ENCODE data around the gene RELN. TPM values are rescaled to one million over a fixed set of nuclear protein-coding genes. Genes with fewer than 3 reads are reported as not detected.

The RELN gene
- total RNA-seq, 1 experiment from 2014 or later: 0.02 TPM

GRCh38 chr7:103423467-103424179 lies 565.8 kb downstream of the RELN start:
- Histone ChIP-seq H3K23ac (ENCODE audit: insufficient read length, low read depth, low read length) (no peak overlapping the region), H3T11ph (ENCODE audit: low read length) (no peak overlapping the region), H2AFZ (ENCODE audit: low read length) (no peak overlapping the region), H3K56ac (ENCODE audit: insufficient read length, low read depth, low read length) (no peak overlapping the region), H3K79me1 (ENCODE audit: insufficient read depth, low read depth, low read length, poor library complexity, severe bottlenecking) (no peaks in the 10 kb centered on the region), H2BK20ac (ENCODE audit: low read depth, low read length, poor library complexity, severe bottlenecking) (no peak overlapping the region), H3K9me3 (ENCODE audit: control insufficient read depth, low read depth, low read length) (no peaks in the 10 kb centered on the region), H2BK15ac (ENCODE audit: low read depth, low read length) (no peak overlapping the region), H2AK5ac (ENCODE audit: insufficient read length, low read length) (no peak overlapping the region), H3K23me2 (ENCODE audit: insufficient read length, low read depth, low read length, poor library complexity, severe bottlenecking) (no peaks in the 10 kb centered on the region), H3K27ac (ENCODE audit: insufficient read length, low read depth, low read length) (no peak overlapping the region), H3K9ac (ENCODE audit: extremely low read depth, insufficient read length, low read length) (no peak overlapping the region), H3K4me2 (ENCODE audit: insufficient read depth, insufficient read length, low read length) (no peak overlapping the region), H4K5ac (ENCODE audit: insufficient read length, low read depth, low read length) (no peak overlapping the region), H3K4ac (ENCODE audit: low read depth, low read length) (no peak overlapping the region), H3K27me3 (ENCODE audit: insufficient read depth, low read length) (no peaks in the 10 kb centered on the region), H2BK5ac (ENCODE audit: insufficient read length, low read length) (no peak overlapping the region), H2BK120ac (ENCODE audit: low read depth, low read length, poor library complexity, severe bottlenecking) (no peak overlapping the region), H4K20me1 (ENCODE audit: control insufficient read depth, insufficient read depth, insufficient read length) (no peaks in the 10 kb centered on the region), H3K79me2 (ENCODE audit: insufficient read depth, low read length) (no peaks in the 10 kb centered on the region), H3K14ac (ENCODE audit: insufficient read depth, low read length) (no peak overlapping the region), H3K18ac (ENCODE audit: insufficient read length, low read depth, low read length) (no peak overlapping the region), H2BK12ac (ENCODE audit: insufficient read length, low read depth, low read length) (no peak overlapping the region), H4K8ac (replicated peaks; ENCODE audit: insufficient read length, low read depth, low read length) (no peak overlapping the region), H3K4me1 (ENCODE audit: insufficient read depth, low read length) (no peaks in the 10 kb centered on the region), H4K91ac (ENCODE audit: insufficient read length, low read depth, low read length) (no peak overlapping the region)
- WGBS (ENCODE audit: extremely low coverage, insufficient read length, low lambda C conversion rate): no CpG with 5 or more reads among the region's 3 CpGs
- no peaks in the 10 kb centered on the region for H3K4me1 Mint-ChIP-seq
- no peak overlapping the region for H3K4me3 Mint-ChIP-seq
- H3K9me3 Mint-ChIP-seq: peaks cover 2% of the 10 kb centered on the region in 2 experiments; a peak in 3 of 5 replicates
- H3K27ac Mint-ChIP-seq: no peak overlapping the region
- DNase-seq: no peak
- no peak for TF ChIP-seq CTCF (conservative IDR thresholded peaks at IDR 0.05)
- no peaks in the 10 kb centered on the region for H3K36me3 Mint-ChIP-seq (ENCODE audit: insufficient read depth in 1 of 3, low read depth in 3 of 3)
- no peaks in the 10 kb centered on the region for H3K27me3 Mint-ChIP-seq (ENCODE audit: low read depth)

Other genes starting within 250 kb of the RELN start
- gene ORC5, start 218.4 kb upstream of the RELN start, total RNA-seq (2021): 25.9 and 28.2 TPM in 2 replicates

Measured in H9 (cell line).